ENCODE measurements around the gene IL1RAP.

DNA sequence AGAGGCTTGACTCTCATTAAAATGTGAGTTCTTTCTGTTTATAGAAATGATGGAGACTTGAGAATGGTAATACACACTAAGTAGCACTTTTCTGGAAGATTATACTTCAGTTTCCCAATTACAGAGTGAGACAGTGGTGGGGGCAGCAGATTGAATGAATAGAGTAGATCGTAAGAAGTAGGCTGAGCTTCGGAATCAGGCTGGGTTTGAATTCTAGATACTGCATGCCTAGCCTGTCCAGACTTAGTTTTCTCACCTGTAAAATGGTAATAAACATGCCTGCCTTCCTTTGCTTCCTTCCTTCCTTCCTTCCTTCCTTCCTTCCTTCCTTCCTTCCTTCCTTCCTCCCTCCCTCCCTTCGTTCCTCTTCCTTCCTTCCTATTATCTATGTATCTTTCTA is 8.1 kb downstream of the IL1RAP start:
- TF ChIP-seq, protein P1, sequence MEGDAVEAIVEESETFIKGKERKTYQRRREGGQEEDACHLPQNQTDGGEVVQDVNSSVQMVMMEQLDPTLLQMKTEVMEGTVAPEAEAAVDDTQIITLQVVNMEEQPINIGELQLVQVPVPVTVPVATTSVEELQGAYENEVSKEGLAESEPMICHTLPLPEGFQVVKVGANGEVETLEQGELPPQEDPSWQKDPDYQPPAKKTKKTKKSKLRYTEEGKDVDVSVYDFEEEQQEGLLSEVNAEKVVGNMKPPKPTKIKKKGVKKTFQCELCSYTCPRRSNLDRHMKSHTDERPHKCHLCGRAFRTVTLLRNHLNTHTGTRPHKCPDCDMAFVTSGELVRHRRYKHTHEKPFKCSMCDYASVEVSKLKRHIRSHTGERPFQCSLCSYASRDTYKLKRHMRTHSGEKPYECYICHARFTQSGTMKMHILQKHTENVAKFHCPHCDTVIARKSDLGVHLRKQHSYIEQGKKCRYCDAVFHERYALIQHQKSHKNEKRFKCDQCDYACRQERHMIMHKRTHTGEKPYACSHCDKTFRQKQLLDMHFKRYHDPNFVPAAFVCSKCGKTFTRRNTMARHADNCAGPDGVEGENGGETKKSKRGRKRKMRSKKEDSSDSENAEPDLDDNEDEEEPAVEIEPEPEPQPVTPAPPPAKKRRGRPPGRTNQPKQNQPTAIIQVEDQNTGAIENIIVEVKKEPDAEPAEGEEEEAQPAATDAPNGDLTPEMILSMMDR (IDR thresholded peaks at IDR 0.05): no peak
- TF ChIP-seq POLR2A (IDR thresholded peaks at IDR 0.05): no peak
